HepG2 (cell line): Measurements from ENCODE around the gene ZBTB17.

Experiments
- CHD4 ChIP-seq: fragments of 200-600 bp; sonication (generic); IDR thresholded peaks from 2 replicates; pipeline ENCODE4 v1.7.0; 2017; ENCODE audit warnings: mild to moderate bottlenecking, low read length, borderline replicate concordance
- E2F5 ChIP-seq: sonication (generic); formaldehyde crosslinking; conservative IDR thresholded peaks from 2 replicates; pipeline ENCODE4 v1.4.0; 2020; ENCODE audit warnings: missing genetic modification reagents
- NFKBIZ ChIP-seq: IDR thresholded peaks from 2 replicates; pipeline ENCODE4 v1.6.1; 2018; ENCODE audit warnings: missing genetic modification reagents, missing compliant biosample characterization
- SRSF4 ChIP-seq: fragments of 200-400 bp; formaldehyde crosslinking; IDR thresholded peaks from one replicate; pipeline ENCODE4 v1.6.1; 2018; ENCODE audit warnings: mild to moderate bottlenecking, low read depth, low read length, moderate library complexity; ENCODE audit not compliant: poor library complexity, severe bottlenecking
- USF2 ChIP-seq, 2 experiments: sonication (generic) in 1 of 2; formaldehyde crosslinking in 1 of 2; IDR thresholded peaks; 2 replicates each; pipeline versions ENCODE4 v1.5.1 to v1.6.1; 2011 to 2020; ENCODE audit warnings: borderline replicate concordance in 1 of 2, low read depth in 1 of 2, low read length in 1 of 2, mild to moderate bottlenecking in 1 of 2, missing genetic modification reagents in 1 of 2, moderate library complexity in 1 of 2
- ZBTB8A ChIP-seq: sonication (generic); formaldehyde crosslinking; IDR thresholded peaks from 2 replicates; pipeline ENCODE4 v1.4.0; 2020; ENCODE audit warnings: mild to moderate bottlenecking, low read depth, missing genetic modification reagents, borderline replicate concordance
- ZNF569 ChIP-seq: sonication (generic); formaldehyde crosslinking; IDR thresholded peaks from 2 replicates; pipeline ENCODE4 v1.5.0; 2020; ENCODE audit warnings: mild to moderate bottlenecking, missing genetic modification reagents, moderate library complexity, borderline replicate concordance
- ZNF674 ChIP-seq: sonication (generic); formaldehyde crosslinking; IDR thresholded peaks from 2 replicates; pipeline ENCODE4 v1.5.0; 2020; ENCODE audit warnings: low read depth, mild to moderate bottlenecking, missing genetic modification reagents

GRCh38 chr1:15992582-15993500 is 16.9 kb upstream of the ZBTB17 start:
- TF ChIP-seq ZBTB8A (CRISPR knock-in tag) = no peak
- TF ChIP-seq ZNF569 (CRISPR knock-in tag) = no peak
- no peak for TF ChIP-seq NFKBIZ (CRISPR knock-in tag)
- no peak for TF ChIP-seq E2F5 (CRISPR knock-in tag)
- TF ChIP-seq SRSF4 = no peak
- no peak for TF ChIP-seq ZNF674 (CRISPR knock-in tag)
- no peak for TF ChIP-seq CHD4
- TF ChIP-seq USF2 (IDR thresholded peaks at IDR 0.05; ENCODE audit: low read depth, low read length) = no peak
- no peak for TF ChIP-seq USF2 (CRISPR knock-in tag; IDR thresholded peaks at IDR 0.05; ENCODE audit: borderline replicate concordance)
